Panc1 (cell line): ENCODE results near the gene FBLN2. TPM values are rescaled to one million over a fixed set of nuclear protein-coding genes. Genes with fewer than 3 reads are reported as not detected.

Source experiments
- ATAC-seq: fragments of 200-7000 bp; cut with Tn5 transposase; 2 replicates; pipeline ENCODE4 v1.9.1; 2020; ENCODE audit warnings: mild to moderate bottlenecking, moderate library complexity
- BruUV-seq: library from RNA; stranded (reverse); fragments of 400-500 nt; replicated peaks from 2 replicates; lab custom pipeline; 2021; lab: Mats Ljungman, UMichigan
- CTCF ChIA-PET: fragments of 300-600 bp; sonication (Branson Sonifier 250); formaldehyde crosslinking; loops from one replicate; lab custom pipeline; 2022; ENCODE audit warnings: antibody characterized with exemption; lab: Charles Lee
- POLR2A ChIA-PET: fragments of 300-600 bp; sonication (Branson Sonifier 250); formaldehyde crosslinking; loops from one replicate; lab custom pipeline; 2022; ENCODE audit warnings: antibody characterized with exemption; lab: Charles Lee
- DNase-seq: peaks from one replicate; pipeline ENCODE4 v3.0.0-alpha.2; 2010; ENCODE audit warnings: low read depth, low spot score
- H3K27ac ChIP-seq: 2 replicates; pipeline ENCODE4 v1.5.1; 2011; ENCODE audit warnings: mild to moderate bottlenecking, low read length, inconsistent platforms
- H3K27me3 ChIP-seq: fragments of 200-500 bp; sonication (Bioruptor generic); 2 replicates; pipeline ENCODE4 v1.6.0; 2014; ENCODE audit warnings: low read length, inconsistent platforms; ENCODE audit not compliant: control insufficient read depth, insufficient read depth
- H3K36me3 ChIP-seq: fragments of 200-500 bp; sonication (Bioruptor generic); 2 replicates; pipeline ENCODE4 v1.5.1; 2014; ENCODE audit warnings: inconsistent platforms, mild to moderate bottlenecking, low read length, moderate library complexity; ENCODE audit not compliant: control insufficient read depth, insufficient read depth
- H3K4me1 ChIP-seq: 2 replicates; pipeline ENCODE4 v1.5.1; 2011; ENCODE audit warnings: inconsistent platforms, mild to moderate bottlenecking, low read length, moderate library complexity; ENCODE audit not compliant: control insufficient read depth, insufficient read depth
- H3K4me3 ChIP-seq, 2 experiments: 2 replicates each; pipeline ENCODE4 v1.5.1; 2011 to 2012; ENCODE audit warnings: low read depth in 2 of 2, low read length in 2 of 2, mild to moderate bottlenecking in 2 of 2, inconsistent platforms in 1 of 2, moderate library complexity in 1 of 2
- H3K9me3 ChIP-seq: fragments of 200-500 bp; sonication (Bioruptor generic); 2 replicates; pipeline ENCODE4 v1.5.1; 2014; ENCODE audit warnings: low read depth, mild to moderate bottlenecking, inconsistent platforms, low read length, moderate library complexity; ENCODE audit not compliant: control insufficient read depth, insufficient read depth
- POLR2AphosphoS5 ChIP-seq: IDR thresholded peaks from 2 replicates; pipeline ENCODE4 v1.6.1; 2012; ENCODE audit warnings: mild to moderate bottlenecking, low read depth, low read length, moderate library complexity
- REST ChIP-seq, 2 experiments: IDR thresholded peaks; 2 replicates each; pipeline ENCODE4 v1.6.1; 2011 to 2012; ENCODE audit warnings: low read depth in 2 of 2, control low read depth in 1 of 2, low read length in 1 of 2, mild to moderate bottlenecking in 1 of 2, moderate library complexity in 1 of 2; ENCODE audit not compliant: insufficient read depth in 1 of 2
- SIN3A ChIP-seq: IDR thresholded peaks from 2 replicates; pipeline ENCODE4 v1.6.1; 2012; ENCODE audit warnings: low read depth, mild to moderate bottlenecking, low read length, moderate library complexity, borderline replicate concordance; ENCODE audit not compliant: insufficient read depth
- TCF7L2 ChIP-seq: IDR thresholded peaks from 2 replicates; pipeline ENCODE4 v1.6.1; 2011; ENCODE audit warnings: mild to moderate bottlenecking, low read depth, low read length, inconsistent platforms
- in situ Hi-C: cut with HindIII; loops from 2 replicates; pipeline ENCODE4 v1.10.0; 2016; ENCODE audit warnings: low sequenced_read_pairs, low pct_unique_long_range_greater_than_20kb
- intact Hi-C: fragments of 100-400 bp; cut with micrococcal nuclease; formaldehyde crosslinking; loops from one replicate; pipeline ENCODE4 v1.10.0; 2022; ENCODE audit not compliant: unreplicated experiment
- total RNA-seq: library from RNA; stranded (reverse); gene quantifications from one replicate; pipeline ENCODE4 v1.2.1, GENCODE V29; 2021; ENCODE audit not compliant: unreplicated experiment
- TF ChIP-seq, protein P1 (sequence below): fragments of 450-650 bp; IDR thresholded peaks from 2 replicates; pipeline ENCODE4 v1.5.1; 2017; ENCODE audit warnings: mild to moderate bottlenecking

Gene FBLN2
- total RNA-seq, 1 experiment from 2014 or later, result 0.44 TPM

- POLR2A ChIA-PET, result interaction anchor here (0.7 kb wide), 1 partner anchor 123 kb away, joined by 4 read pairs; no protein-coding TSS in a partner anchor
These were observed 34.1 kb upstream of the FBLN2 start for GRCh38 chr3:13514639-13515435.

More at GRCh38 chr3:13514639-13515435, 34.1 kb upstream of the FBLN2 start:
- H3K36me3 ChIP-seq, result no peaks in the 10 kb centered on the region
- BruUV-seq, result no TSS peak
- no peaks in the 10 kb centered on the region for H3K9me3 ChIP-seq
- intact Hi-C loops, result no loop called here
- no peak overlapping the region for H3K4me3 ChIP-seq
- ATAC-seq (no peak), DNase-seq (no peak)
- H3K4me1 ChIP-seq, result no peaks in the 10 kb centered on the region
- no peaks in the 10 kb centered on the region for H3K27me3 ChIP-seq
- in situ Hi-C loops, result no loop called here
- TF ChIP-seq, protein P1, sequence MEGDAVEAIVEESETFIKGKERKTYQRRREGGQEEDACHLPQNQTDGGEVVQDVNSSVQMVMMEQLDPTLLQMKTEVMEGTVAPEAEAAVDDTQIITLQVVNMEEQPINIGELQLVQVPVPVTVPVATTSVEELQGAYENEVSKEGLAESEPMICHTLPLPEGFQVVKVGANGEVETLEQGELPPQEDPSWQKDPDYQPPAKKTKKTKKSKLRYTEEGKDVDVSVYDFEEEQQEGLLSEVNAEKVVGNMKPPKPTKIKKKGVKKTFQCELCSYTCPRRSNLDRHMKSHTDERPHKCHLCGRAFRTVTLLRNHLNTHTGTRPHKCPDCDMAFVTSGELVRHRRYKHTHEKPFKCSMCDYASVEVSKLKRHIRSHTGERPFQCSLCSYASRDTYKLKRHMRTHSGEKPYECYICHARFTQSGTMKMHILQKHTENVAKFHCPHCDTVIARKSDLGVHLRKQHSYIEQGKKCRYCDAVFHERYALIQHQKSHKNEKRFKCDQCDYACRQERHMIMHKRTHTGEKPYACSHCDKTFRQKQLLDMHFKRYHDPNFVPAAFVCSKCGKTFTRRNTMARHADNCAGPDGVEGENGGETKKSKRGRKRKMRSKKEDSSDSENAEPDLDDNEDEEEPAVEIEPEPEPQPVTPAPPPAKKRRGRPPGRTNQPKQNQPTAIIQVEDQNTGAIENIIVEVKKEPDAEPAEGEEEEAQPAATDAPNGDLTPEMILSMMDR, result no peak
- no peak for TF ChIP-seq REST (IDR thresholded peaks at IDR 0.05; ENCODE audit: insufficient read depth in 1 of 2, low read depth in 2 of 2, low read length in 1 of 2)
- TF ChIP-seq SIN3A, result no peak
- no peak for TF ChIP-seq POLR2AphosphoS5
- no peak for TF ChIP-seq TCF7L2
- CTCF ChIA-PET, result interaction anchor here (0.6 to 1.2 kb wide), 2 partner anchors 29 to 140 kb away, joined by 3 to 11 read pairs; no protein-coding TSS in a partner anchor
- no peak overlapping the region for H3K27ac ChIP-seq
